Ecto neural progenitor cell (in vitro differentiated cells): ENCODE data around the gene FAM153A.
"Not testable (repeated sequence)": the region's sequence is repeated elsewhere in the genome, so short reads cannot be mapped to it uniquely, and the experiment has no call there.

Source experiments
- DNase-seq: peaks from one replicate; pipeline ENCODE4 v3.0.0-alpha.2; 2018; ENCODE audit warnings: low spot score

Gene FAM153A

GRCh38 chr5:177724858-177725257, 57.8 kb downstream of the FAM153A start:
- not testable (repeated sequence) for DNase-seq

- not testable (repeated sequence) for DNase-seq
Measured at GRCh38 chr5:177723831-177724485, 58.7 kb downstream of the FAM153A start.

- not testable (repeated sequence) for DNase-seq
Measured at GRCh38 chr5:177722829-177723228, 59.9 kb downstream of the FAM153A start.

- DNase-seq, result not testable (repeated sequence)
Measured at GRCh38 chr5:177719989-177720388, 62.7 kb downstream of the FAM153A start.

- not testable (repeated sequence) for DNase-seq
Measured at GRCh38 chr5:177715423-177715822, 67.3 kb downstream of the FAM153A start.

DNA sequence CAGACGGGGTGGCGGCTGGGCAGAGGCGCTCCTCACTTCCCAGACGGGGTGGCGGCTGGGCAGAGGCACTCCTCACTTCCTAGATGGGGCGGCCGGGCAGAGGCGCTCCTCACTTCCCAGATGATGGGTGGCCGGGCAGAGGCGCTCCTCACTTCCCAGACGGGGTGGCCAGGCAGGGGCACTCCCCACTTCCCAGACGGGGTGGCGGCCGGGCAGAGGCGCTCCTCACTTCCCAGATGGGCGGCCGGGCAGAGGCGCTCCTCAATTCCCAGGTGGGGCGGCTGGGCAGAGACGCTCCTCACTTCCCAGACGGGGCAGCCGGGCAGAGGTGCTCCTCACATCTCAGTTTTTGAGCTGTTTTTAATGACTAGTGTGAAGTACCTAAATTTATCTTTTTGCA, 86.6 kb downstream of the FAM153A start:
- not testable (repeated sequence) for DNase-seq

GRCh38 chr5:177695356-177695930, 87.3 kb downstream of the FAM153A start:
- DNase-seq, result not testable (repeated sequence)

- DNase-seq, result not testable (repeated sequence)
Measured at GRCh38 chr5:177694518-177694835, 88.2 kb downstream of the FAM153A start.

- not testable (repeated sequence) for DNase-seq
Measured at GRCh38 chr5:177693671-177694517, 88.8 kb downstream of the FAM153A start.

DNA sequence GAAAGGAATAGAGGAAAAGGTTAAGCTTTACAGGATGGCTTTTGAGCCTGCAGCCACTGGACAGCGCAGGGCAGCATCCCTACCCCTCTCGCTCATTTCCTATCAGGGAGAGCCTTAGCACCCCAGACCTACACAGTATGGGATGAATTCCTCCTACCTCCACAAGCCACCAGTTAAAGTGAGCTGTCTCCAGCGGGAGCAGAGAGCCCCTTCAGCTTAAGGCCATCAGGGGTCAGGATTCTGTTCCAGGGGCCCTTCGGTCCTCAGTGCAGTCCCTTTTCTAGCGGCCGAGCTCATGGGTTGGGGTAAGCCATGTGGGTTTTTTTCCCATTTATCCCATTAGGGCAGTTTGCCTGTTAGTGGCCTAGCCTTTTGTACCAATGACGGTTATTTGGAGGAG, 89.7 kb downstream of the FAM153A start:
- not testable (repeated sequence) for DNase-seq

DNA sequence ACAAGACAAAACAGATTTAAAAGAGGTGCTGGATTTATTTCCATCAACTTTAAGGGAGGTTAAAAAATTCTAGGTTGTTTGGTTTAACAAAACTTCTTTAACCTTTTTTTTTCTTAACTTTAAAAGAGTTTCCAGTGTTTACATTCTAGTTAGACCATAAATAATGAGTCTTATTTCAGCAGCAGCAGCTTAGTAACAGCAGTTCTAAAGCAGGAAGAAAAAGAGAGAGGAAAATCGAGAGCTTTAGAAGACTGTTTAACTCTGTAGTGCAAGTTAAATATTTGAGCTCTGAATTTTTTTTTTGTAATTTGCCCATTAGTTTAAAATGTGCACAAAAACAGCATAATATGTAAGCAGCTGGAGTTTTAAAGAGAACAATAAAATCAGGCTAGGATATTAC, 90.2 kb downstream of the FAM153A start:
- not testable (repeated sequence) for DNase-seq

GRCh38 chr5:177689011-177689610, 93.6 kb downstream of the FAM153A start:
- DNase-seq, result not testable (repeated sequence)

- DNase-seq, result not testable (repeated sequence)
Measured at GRCh38 chr5:177688091-177688490, 94.6 kb downstream of the FAM153A start.

DNA sequence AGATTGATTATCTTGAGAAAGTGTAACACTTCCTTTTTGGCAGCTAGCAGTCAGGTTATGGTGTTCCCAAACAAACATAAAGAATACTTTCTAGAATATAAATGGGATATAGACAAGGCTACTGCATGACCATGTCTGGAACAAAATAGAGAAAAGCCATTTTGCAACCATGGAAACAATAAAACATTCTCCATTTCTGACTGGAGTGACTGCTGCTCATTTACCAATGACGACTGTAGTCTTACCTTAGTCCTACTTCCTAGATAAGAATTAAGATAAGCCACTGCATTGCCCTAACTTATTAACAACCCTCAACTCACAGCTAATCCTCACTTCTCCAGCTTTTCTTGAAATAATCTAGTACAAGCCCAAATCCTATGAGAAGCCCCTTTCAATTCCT, 100.8 kb downstream of the FAM153A start:
- not testable (repeated sequence) for DNase-seq
